Right atrium auricular region (tissue), 2 donors: Measurements from ENCODE around the gene COL12A1. TPM values are rescaled to one million over a fixed set of nuclear protein-coding genes. Genes with fewer than 3 reads are reported as not detected.

Experiments used
- DNase-seq: peaks from one replicate; pipeline ENCODE4 v3.0.0-alpha.2; 2019; ENCODE audit warnings: low spot score
- H3K27ac ChIP-seq, 2 donors: fragments of 200-600 bp; sonication (generic); 1 replicate in 1 of 2; 2 replicates in 1 of 2; pipeline ENCODE4 v1.5.1; 2016 to 2019
- H3K27me3 ChIP-seq, 2 donors: fragments of 200-600 bp; sonication (generic); one replicate each; pipeline versions ENCODE4 v1.5.1 to v1.6.0; 2017 to 2019
- H3K36me3 ChIP-seq: fragments of 200-600 bp; sonication (generic); one replicate; pipeline ENCODE4 v1.5.1; 2016
- H3K4me1 ChIP-seq, 2 donors: fragments of 200-600 bp; sonication (generic); one replicate each; pipeline versions ENCODE4 v1.5.1 to v1.6.0; 2017 to 2019
- H3K4me3 ChIP-seq, 2 donors: fragments of 200-600 bp; sonication (generic); 1 replicate in 1 of 2; 2 replicates in 1 of 2; pipeline ENCODE4 v1.5.1; 2017 to 2019; ENCODE audit warnings: mild to moderate bottlenecking in 1 of 2, moderate library complexity in 1 of 2
- H3K9me3 ChIP-seq, 2 donors: fragments of 200-600 bp; sonication (generic); one replicate each; pipeline ENCODE4 v1.5.1; 2019
- total RNA-seq, 2 donors: library from RNA; depleted of rRNA; stranded (reverse); fragments of >200 nt; gene quantifications; one replicate each; pipeline ENCODE4 v1.1.0, GENCODE V29; 2016
- TF ChIP-seq, protein P1 (sequence below), 2 donors: fragments of 200-600 bp; sonication (generic); IDR thresholded peaks; one replicate each; pipeline ENCODE4 v1.5.1; 2019; ENCODE audit warnings: antibody characterized with exemption in 2 of 2

COL12A1 gene
- total RNA-seq, 2 donors from 2014 or later = 28.6 to 29.7 TPM

GRCh38 chr6:75116946-75117345, 88.9 kb downstream of the COL12A1 start:
- Histone ChIP-seq H3K27me3 (no peaks in the 10 kb centered on the region), H3K27ac (no peak overlapping the region), H3K4me1 (no peaks in the 10 kb centered on the region), H3K4me3 (no peak overlapping the region), H3K9me3 (no peaks in the 10 kb centered on the region), H3K36me3 (no peaks in the 10 kb centered on the region)
- TF ChIP-seq, protein P1, sequence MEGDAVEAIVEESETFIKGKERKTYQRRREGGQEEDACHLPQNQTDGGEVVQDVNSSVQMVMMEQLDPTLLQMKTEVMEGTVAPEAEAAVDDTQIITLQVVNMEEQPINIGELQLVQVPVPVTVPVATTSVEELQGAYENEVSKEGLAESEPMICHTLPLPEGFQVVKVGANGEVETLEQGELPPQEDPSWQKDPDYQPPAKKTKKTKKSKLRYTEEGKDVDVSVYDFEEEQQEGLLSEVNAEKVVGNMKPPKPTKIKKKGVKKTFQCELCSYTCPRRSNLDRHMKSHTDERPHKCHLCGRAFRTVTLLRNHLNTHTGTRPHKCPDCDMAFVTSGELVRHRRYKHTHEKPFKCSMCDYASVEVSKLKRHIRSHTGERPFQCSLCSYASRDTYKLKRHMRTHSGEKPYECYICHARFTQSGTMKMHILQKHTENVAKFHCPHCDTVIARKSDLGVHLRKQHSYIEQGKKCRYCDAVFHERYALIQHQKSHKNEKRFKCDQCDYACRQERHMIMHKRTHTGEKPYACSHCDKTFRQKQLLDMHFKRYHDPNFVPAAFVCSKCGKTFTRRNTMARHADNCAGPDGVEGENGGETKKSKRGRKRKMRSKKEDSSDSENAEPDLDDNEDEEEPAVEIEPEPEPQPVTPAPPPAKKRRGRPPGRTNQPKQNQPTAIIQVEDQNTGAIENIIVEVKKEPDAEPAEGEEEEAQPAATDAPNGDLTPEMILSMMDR (IDR thresholded peaks at IDR 0.05) = no peak
- no peak for DNase-seq

DNA sequence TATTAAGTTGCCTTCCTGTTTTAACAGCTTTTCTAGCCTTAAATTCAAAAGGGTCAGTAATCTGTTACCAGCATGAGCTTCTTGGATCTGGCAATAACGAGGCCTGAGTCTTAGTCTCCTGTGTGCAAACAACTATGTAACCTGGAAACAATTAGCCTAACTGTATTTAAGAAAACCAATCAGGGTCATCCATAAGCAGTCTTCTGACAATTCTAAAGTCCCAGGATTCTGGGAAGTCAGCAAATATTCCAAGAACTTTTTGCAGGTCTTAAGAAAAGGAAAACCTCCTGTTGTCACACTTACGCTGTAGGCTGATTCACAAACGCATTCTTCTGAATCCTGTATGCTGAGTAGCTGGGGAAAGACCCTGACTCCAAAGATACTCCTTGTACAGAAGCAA, 90.4 kb downstream of the COL12A1 start:
- no peak overlapping the region for H3K4me3 ChIP-seq

DNA sequence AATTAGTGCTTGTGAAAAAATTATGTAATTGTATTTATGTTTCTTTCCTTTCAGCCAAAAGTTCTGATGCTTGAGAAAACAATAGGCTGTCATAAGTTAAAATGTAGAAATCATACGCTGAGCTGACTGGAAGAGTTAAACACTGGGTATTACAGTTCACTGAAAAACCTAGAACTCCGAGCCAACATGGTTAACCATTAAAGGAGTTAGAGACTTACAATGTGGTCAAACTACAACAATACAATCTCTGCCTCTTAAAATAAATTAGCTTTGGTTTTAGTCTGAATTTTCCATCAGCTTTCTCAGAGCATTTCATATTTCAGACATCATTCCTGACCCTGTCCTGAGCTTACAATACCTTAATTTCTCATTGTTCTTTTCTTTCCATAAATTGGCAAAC, 91.0 kb downstream of the COL12A1 start:
- H3K27me3 ChIP-seq = no peaks in the 10 kb centered on the region
- DNase-seq = no peak
- TF ChIP-seq, protein P1 (IDR thresholded peaks at IDR 0.05) = no peak
- no peaks in the 10 kb centered on the region for H3K9me3 ChIP-seq
- H3K4me3 ChIP-seq = no peak overlapping the region
- no peaks in the 10 kb centered on the region for H3K4me1 ChIP-seq
- H3K27ac ChIP-seq = no peak overlapping the region
- no peaks in the 10 kb centered on the region for H3K36me3 ChIP-seq

More for the DNA sequence above, 90.4 kb downstream of the COL12A1 start:
- no peaks in the 10 kb centered on the region for H3K4me1 ChIP-seq
- H3K9me3 ChIP-seq = no peaks in the 10 kb centered on the region
- TF ChIP-seq, protein P1 (IDR thresholded peaks at IDR 0.05) = no peak
- no peak for DNase-seq
- no peaks in the 10 kb centered on the region for H3K36me3 ChIP-seq
- H3K27ac ChIP-seq = no peak overlapping the region
- H3K27me3 ChIP-seq = no peaks in the 10 kb centered on the region

DNA sequence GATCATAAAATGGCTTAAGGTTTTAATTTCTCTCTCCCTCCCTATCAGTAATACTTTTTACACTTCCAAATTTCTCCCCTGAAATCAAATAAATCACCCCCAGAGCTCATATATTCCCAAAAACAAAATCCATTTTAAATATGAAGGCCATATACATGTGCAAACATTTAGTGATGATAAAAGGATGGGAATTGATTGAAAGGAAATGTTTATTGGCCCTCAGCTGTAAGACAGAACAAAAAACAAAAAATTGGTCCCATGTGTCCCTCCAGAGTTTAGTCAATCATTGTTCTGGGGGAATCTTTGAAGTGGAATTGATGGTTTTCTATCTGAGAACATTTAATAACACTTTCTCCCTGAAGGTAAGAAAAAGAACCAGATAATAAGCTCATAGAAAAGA, 91.7 kb downstream of the COL12A1 start:
- Histone ChIP-seq H3K36me3 (no peaks in the 10 kb centered on the region), H3K27me3 (no peaks in the 10 kb centered on the region), H3K9me3 (no peaks in the 10 kb centered on the region), H3K4me3 (no peak overlapping the region), H3K4me1 (no peaks in the 10 kb centered on the region), H3K27ac (no peak overlapping the region)
- TF ChIP-seq, protein P1 (IDR thresholded peaks at IDR 0.05) = no peak
- DNase-seq = no peak

GRCh38 chr6:75113446-75113845, 92.4 kb downstream of the COL12A1 start:
- no peaks in the 10 kb centered on the region for H3K4me1 ChIP-seq

DNA sequence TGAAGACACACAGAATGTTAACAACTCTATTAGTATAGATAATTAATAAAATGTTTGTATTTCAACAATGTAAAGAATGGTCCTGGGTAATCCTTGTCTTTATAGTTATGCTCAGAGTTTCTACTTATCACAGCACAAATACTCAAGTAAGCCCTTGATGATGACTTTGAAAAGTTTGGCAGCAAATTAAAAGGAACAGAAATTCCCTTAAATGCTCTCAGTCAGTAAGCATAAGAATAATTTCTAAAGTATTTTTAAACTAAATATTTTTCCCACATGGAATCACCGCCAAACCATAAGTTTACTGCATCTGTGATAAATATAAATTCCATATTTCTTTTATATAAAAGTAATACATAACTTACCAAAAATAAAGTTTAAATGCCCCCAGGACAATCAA, 96.1 kb downstream of the COL12A1 start:
- Histone ChIP-seq H3K4me1 (no peaks in the 10 kb centered on the region), H3K36me3 (no peaks in the 10 kb centered on the region), H3K27me3 (no peaks in the 10 kb centered on the region), H3K9me3 (no peaks in the 10 kb centered on the region), H3K4me3 (no peak overlapping the region), H3K27ac (no peak overlapping the region)
- TF ChIP-seq, protein P1 (IDR thresholded peaks at IDR 0.05) = no peak
- DNase-seq = no peak

More at GRCh38 chr6:75113446-75113845, 92.4 kb downstream of the COL12A1 start:
- Histone ChIP-seq H3K9me3 (no peaks in the 10 kb centered on the region), H3K27me3 (no peaks in the 10 kb centered on the region), H3K27ac (no peak overlapping the region), H3K4me3 (no peak overlapping the region), H3K36me3 (no peaks in the 10 kb centered on the region)
- no peak for DNase-seq
- TF ChIP-seq, protein P1 (IDR thresholded peaks at IDR 0.05) = no peak
